A673 (cell line): Measurements from ENCODE around the gene SYNGR2. TPM values are rescaled to one million over a fixed set of nuclear protein-coding genes. Genes with fewer than 3 reads are reported as not detected.

ENCODE experiments used
- BruUV-seq: library from RNA; stranded (reverse); fragments of 400-500 nt; replicated peaks from 2 replicates; lab custom pipeline; 2021; lab: Mats Ljungman, UMichigan
- CTCF ChIA-PET: fragments of 300-600 bp; sonication (Branson Sonifier 250); formaldehyde crosslinking; loops from one replicate; lab custom pipeline; 2022; ENCODE audit warnings: antibody characterized with exemption; lab: Charles Lee
- POLR2A ChIA-PET: fragments of 300-600 bp; sonication (Branson Sonifier 250); formaldehyde crosslinking; loops from one replicate; lab custom pipeline; 2022; ENCODE audit warnings: antibody characterized with exemption; ENCODE audit not compliant: low non-redundant PET; lab: Charles Lee
- DNase-seq: peaks from one replicate; pipeline ENCODE4 v3.0.0-alpha.2; 2015; ENCODE audit warnings: low spot score
- H3K27ac ChIP-seq: fragments of 200-600 bp; sonication (generic); 2 replicates; pipeline ENCODE4 v1.5.1; 2016; ENCODE audit warnings: mixed run types, low read depth, mild to moderate bottlenecking, mixed read lengths, antibody characterized with exemption, low read length; ENCODE audit not compliant: poor library complexity, severe bottlenecking
- H3K27me3 ChIP-seq: fragments of 200-600 bp; sonication (generic); replicated peaks from 2 replicates; pipeline ENCODE4 v1.6.1; 2017; ENCODE audit warnings: mixed run types, low read depth, mild to moderate bottlenecking, mixed read lengths, antibody characterized with exemption, low read length; ENCODE audit not compliant: insufficient read depth, poor library complexity
- H3K36me3 ChIP-seq: fragments of 200-600 bp; sonication (generic); 2 replicates; pipeline ENCODE4 v1.6.1; 2016; ENCODE audit warnings: mixed run types, mild to moderate bottlenecking, mixed read lengths, antibody characterized with exemption, low read length; ENCODE audit not compliant: insufficient read depth, poor library complexity, severe bottlenecking
- H3K4me1 ChIP-seq: fragments of 200-600 bp; sonication (generic); 2 replicates; pipeline ENCODE4 v1.6.1; 2017; ENCODE audit warnings: mixed run types, mild to moderate bottlenecking, mixed read lengths, antibody characterized with exemption, low read length; ENCODE audit not compliant: insufficient read depth, poor library complexity, severe bottlenecking
- H3K4me3 ChIP-seq: fragments of 200-600 bp; sonication (generic); 2 replicates; pipeline ENCODE4 v1.5.1; 2016; ENCODE audit warnings: low read depth, mixed run types, mild to moderate bottlenecking, mixed read lengths, low read length; ENCODE audit not compliant: poor library complexity, severe bottlenecking
- H3K9me3 ChIP-seq: fragments of 200-600 bp; sonication (generic); 2 replicates; pipeline ENCODE4 v1.6.1; 2016; ENCODE audit warnings: mixed run types, low read depth, mild to moderate bottlenecking, mixed read lengths, antibody characterized with exemption, low read length; ENCODE audit not compliant: poor library complexity, severe bottlenecking
- EZH2 ChIP-seq: fragments of 200-600 bp; sonication (generic); IDR thresholded peaks from 2 replicates; pipeline ENCODE4 v1.6.1; 2017; ENCODE audit warnings: borderline replicate concordance, low read depth, mild to moderate bottlenecking, mixed read lengths, antibody characterized with exemption, low read length; ENCODE audit not compliant: poor library complexity, severe bottlenecking
- intact Hi-C: fragments of 100-400 bp; cut with micrococcal nuclease; formaldehyde crosslinking; loops from one replicate; pipeline ENCODE4 v1.10.0; 2022; ENCODE audit not compliant: unreplicated experiment
- total RNA-seq: library from RNA; stranded (reverse); gene quantifications from 2 replicates; pipeline ENCODE4 v1.2.3, GENCODE V29; 2021
- TF ChIP-seq, protein P1 (sequence below): fragments of 300-800, 200-600 bp; sonication (generic); conservative IDR thresholded peaks from 2 replicates; pipeline ENCODE4 v1.5.1; 2017; ENCODE audit warnings: low read depth, mild to moderate bottlenecking, antibody characterized with exemption, low read length, moderate library complexity, mixed read lengths

Gene SYNGR2
- total RNA-seq, 1 experiment from 2014 or later = 55.3 TPM

- TF ChIP-seq, protein P1, sequence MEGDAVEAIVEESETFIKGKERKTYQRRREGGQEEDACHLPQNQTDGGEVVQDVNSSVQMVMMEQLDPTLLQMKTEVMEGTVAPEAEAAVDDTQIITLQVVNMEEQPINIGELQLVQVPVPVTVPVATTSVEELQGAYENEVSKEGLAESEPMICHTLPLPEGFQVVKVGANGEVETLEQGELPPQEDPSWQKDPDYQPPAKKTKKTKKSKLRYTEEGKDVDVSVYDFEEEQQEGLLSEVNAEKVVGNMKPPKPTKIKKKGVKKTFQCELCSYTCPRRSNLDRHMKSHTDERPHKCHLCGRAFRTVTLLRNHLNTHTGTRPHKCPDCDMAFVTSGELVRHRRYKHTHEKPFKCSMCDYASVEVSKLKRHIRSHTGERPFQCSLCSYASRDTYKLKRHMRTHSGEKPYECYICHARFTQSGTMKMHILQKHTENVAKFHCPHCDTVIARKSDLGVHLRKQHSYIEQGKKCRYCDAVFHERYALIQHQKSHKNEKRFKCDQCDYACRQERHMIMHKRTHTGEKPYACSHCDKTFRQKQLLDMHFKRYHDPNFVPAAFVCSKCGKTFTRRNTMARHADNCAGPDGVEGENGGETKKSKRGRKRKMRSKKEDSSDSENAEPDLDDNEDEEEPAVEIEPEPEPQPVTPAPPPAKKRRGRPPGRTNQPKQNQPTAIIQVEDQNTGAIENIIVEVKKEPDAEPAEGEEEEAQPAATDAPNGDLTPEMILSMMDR = no peak
- TF ChIP-seq EZH2 = no peak
- Histone ChIP-seq H3K9me3 (no peaks in the 10 kb centered on the region), H3K27me3 (no peaks in the 10 kb centered on the region), H3K4me1 (peaks cover 4% of the 10 kb centered on the region), H3K36me3 (peaks cover 70% of the 10 kb centered on the region), H3K4me3 (no peak overlapping the region), H3K27ac (no peak overlapping the region)
- no TSS peak for BruUV-seq
- ChIA-PET CTCF (no interaction called here), POLR2A (no interaction called here)
- DNase-seq = no peak
- intact Hi-C loops = no loop called here
Measured at GRCh38 chr17:78219396-78220150, 51.2 kb downstream of the SYNGR2 start.

Other genes starting within 250 kb of the SYNGR2 start
- gene TNRC6C, start 209.9 kb upstream of the SYNGR2 start, total RNA-seq = 26.7 and 30.2 TPM in 2 replicates
- 21.2 and 22.9 TPM in 2 replicates for gene TMC6, start 39.8 kb upstream of the SYNGR2 start, total RNA-seq
- 0.32 and 1.0 TPM in 2 replicates for gene TMC8, start 37.8 kb upstream of the SYNGR2 start, total RNA-seq
- gene C17orf99, start 22.2 kb upstream of the SYNGR2 start, total RNA-seq = not detected in 2 replicates
- gene TK1, start 18.5 kb downstream of the SYNGR2 start, total RNA-seq = 133 and 136 TPM in 2 replicates
- 64.1 and 65.0 TPM in 2 replicates for gene AFMID, start 18.8 kb downstream of the SYNGR2 start, total RNA-seq
- gene BIRC5, start 45.7 kb downstream of the SYNGR2 start, total RNA-seq = 158 and 160 TPM in 2 replicates
- not detected in 2 replicates for gene TMEM235, start 63.0 kb downstream of the SYNGR2 start, total RNA-seq
- gene SOCS3, start 191.5 kb downstream of the SYNGR2 start, total RNA-seq = 7.2 and 9.5 TPM in 2 replicates
- 42.5 and 44.2 TPM in 2 replicates for gene PGS1, start 210.1 kb downstream of the SYNGR2 start, total RNA-seq